Measurements from ENCODE around the gene MTIF3. TPM values are rescaled to one million over a fixed set of nuclear protein-coding genes. Genes with fewer than 3 reads are reported as not detected.

Gene MTIF3
- polyA plus RNA-seq, 1 experiment: 72.5 TPM

- no peak for DNase-seq (ENCODE audit: low read depth, low spot score)
- Histone ChIP-seq H3K9me3 (ENCODE audit: control insufficient read depth, insufficient read depth, low read length) (no peaks in the 10 kb centered on the region), H3K27me3 (ENCODE audit: control insufficient read depth, insufficient read depth, low read length) (no peaks in the 10 kb centered on the region), H3K27ac (ENCODE audit: low read depth, low read length) (no peak overlapping the region), H3K4me3 (ENCODE audit: low read depth, low read length) (no peak overlapping the region)
- POLR2A ChIA-PET: no interaction called here
- TF ChIP-seq CTCF (IDR thresholded peaks at IDR 0.05; ENCODE audit: low read depth, low read length): no peak
- CTCF ChIA-PET: interaction anchor here (1.0 kb wide), 1 partner anchor 367 kb away, joined by 3 read pairs; no protein-coding TSS in a partner anchor
These were observed 13.1 kb upstream of the MTIF3 start for GRCh38 chr13:27463500-27463899.

- no peak for DNase-seq (ENCODE audit: low read depth, low spot score)
- POLR2A ChIA-PET: no interaction called here
- no peaks in the 10 kb centered on the region for H3K9me3 ChIP-seq (ENCODE audit: control insufficient read depth, insufficient read depth, low read length)
These were observed 11.7 kb upstream of the MTIF3 start for GRCh38 chr13:27461940-27462584.

GRCh38 chr13:27455331-27455855 lies 5.0 kb upstream of the MTIF3 start:
- no peak for DNase-seq (ENCODE audit: low read depth, low spot score)
- Histone ChIP-seq H3K27me3 (ENCODE audit: control insufficient read depth, insufficient read depth, low read length) (peaks cover 10% of the 10 kb centered on the region), H3K4me3 (ENCODE audit: low read depth, low read length) (peak overlapping the region; percentile 41), H3K9me3 (ENCODE audit: control insufficient read depth, insufficient read depth, low read length) (no peaks in the 10 kb centered on the region; the same call in 1 of the 2 replicates), H3K27ac (ENCODE audit: low read depth, low read length) (no peak overlapping the region)
- POLR2A ChIA-PET: no interaction called here
- no peak for TF ChIP-seq CTCF (IDR thresholded peaks at IDR 0.05; ENCODE audit: low read depth, low read length)
- CTCF ChIA-PET: interaction anchor here (0.6 to 1.8 kb wide), 6 partner anchors 19 to 371 kb away, joined by 3 to 5 read pairs (median 4); no protein-coding TSS in a partner anchor

More at GRCh38 chr13:27461940-27462584, 11.7 kb upstream of the MTIF3 start:
- Histone ChIP-seq H3K27ac (ENCODE audit: low read depth, low read length) (no peak overlapping the region), H3K4me3 (ENCODE audit: low read depth, low read length) (no peak overlapping the region), H3K27me3 (ENCODE audit: control insufficient read depth, insufficient read depth, low read length) (peaks cover 3% of the 10 kb centered on the region)
- CTCF ChIA-PET: interaction anchor here (0.6 kb wide), 2 partner anchors 14 to 643 kb away, joined by 3 read pairs; no protein-coding TSS in a partner anchor
- no peak for TF ChIP-seq CTCF (IDR thresholded peaks at IDR 0.05; ENCODE audit: low read depth, low read length)

- Histone ChIP-seq H3K4me3 (ENCODE audit: low read depth, low read length) (peak overlapping the region; percentile 86), H3K27me3 (ENCODE audit: control insufficient read depth, insufficient read depth, low read length) (peaks cover 7% of the 10 kb centered on the region), H3K27ac (ENCODE audit: low read depth, low read length) (peak overlapping the region; percentile 95), H3K9me3 (ENCODE audit: control insufficient read depth, insufficient read depth, low read length) (peaks cover 6% of the 10 kb centered on the region; the same call in 1 of the 2 replicates)
- ChIA-PET CTCF (interaction anchor here (1.0 to 3.8 kb wide), 5 partner anchors 14 to 379 kb away, joined by 3 to 22 read pairs (median 4); no protein-coding TSS in a partner anchor), POLR2A (interaction anchor here (0.6 kb wide), 1 partner anchor 9 kb away, joined by 3 read pairs; no protein-coding TSS in a partner anchor)
- no peak for DNase-seq (ENCODE audit: low read depth, low spot score)
- no peak for TF ChIP-seq CTCF (IDR thresholded peaks at IDR 0.05; ENCODE audit: low read depth, low read length)
These were observed 632 bp upstream of the MTIF3 start for GRCh38 chr13:27450921-27451471.
